ENCODE measurements around the gene RAB44.

GRCh38 chr6:36677059-36677749 is 20.4 kb upstream of the RAB44 start:
- TF ChIP-seq CTCF (IDR thresholded peaks at IDR 0.05) (no peak), ZFX (IDR thresholded peaks at IDR 0.05; ENCODE audit: borderline replicate concordance) (no peak)
